GM23338 (cell line): ENCODE data around the gene CTNNA3.

Experiments used
- CREB1 ChIP-seq: fragments of 250-450 bp; sonication (Bioruptor Pico); IDR thresholded peaks from 2 replicates; pipeline ENCODE4 v1.5.0; 2020; ENCODE audit warnings: low read depth, mild to moderate bottlenecking, moderate library complexity
- CTCF ChIP-seq, 2 experiments: fragments of 200-600 bp in 1 of 2; sonication (generic) in 1 of 2; conservative IDR thresholded peaks; 2 replicates each; pipeline versions ENCODE4 v1.5.1 to v1.6.1; 2016 to 2017; ENCODE audit warnings: antibody characterized with exemption in 2 of 2, low read depth in 2 of 2, mild to moderate bottlenecking in 2 of 2, moderate library complexity in 1 of 2
- EZH2 ChIP-seq: fragments of 200-600 bp; sonication (generic); IDR thresholded peaks from one replicate; pipeline ENCODE4 v1.8.0; 2017; ENCODE audit warnings: antibody characterized with exemption, mild to moderate bottlenecking, low read depth; ENCODE audit not compliant: unreplicated experiment
- EZH2phosphoT487 ChIP-seq: fragments of 200-600 bp; sonication (generic); IDR thresholded peaks from one replicate; pipeline ENCODE4 v1.8.1; 2018; ENCODE audit warnings: antibody characterized with exemption; ENCODE audit not compliant: unreplicated experiment
- JUNB ChIP-seq: IDR thresholded peaks from one replicate; pipeline ENCODE4 v1.6.1; 2016; ENCODE audit warnings: antibody characterized with exemption; ENCODE audit not compliant: unreplicated experiment
- NANOG ChIP-seq: IDR thresholded peaks from 2 replicates; pipeline ENCODE4 v1.6.1; 2016; ENCODE audit warnings: antibody characterized with exemption, borderline replicate concordance
- POLR2AphosphoS5 ChIP-seq: IDR thresholded peaks from 2 replicates; pipeline ENCODE4 v1.6.1; 2016; ENCODE audit warnings: antibody characterized with exemption, low read depth
- REST ChIP-seq: IDR thresholded peaks from one replicate; pipeline ENCODE4 v1.6.1; 2018; ENCODE audit warnings: antibody characterized with exemption; ENCODE audit not compliant: unreplicated experiment
- ZNF114 ChIP-seq: fragments of 250-450 bp; sonication (Bioruptor Pico); IDR thresholded peaks from 2 replicates; pipeline ENCODE4 v1.5.0; 2020; ENCODE audit warnings: mild to moderate bottlenecking, moderate library complexity
- TF ChIP-seq, protein P1 (sequence below): fragments of 250-450 bp; sonication (Bioruptor Pico); IDR thresholded peaks from 2 replicates; pipeline ENCODE4 v1.5.0; 2020; ENCODE audit warnings: mild to moderate bottlenecking, moderate library complexity
- TF ChIP-seq, protein P2 (sequence below): IDR thresholded peaks from 2 replicates; pipeline ENCODE4 v1.6.1; 2016; ENCODE audit warnings: antibody characterized with exemption

DNA sequence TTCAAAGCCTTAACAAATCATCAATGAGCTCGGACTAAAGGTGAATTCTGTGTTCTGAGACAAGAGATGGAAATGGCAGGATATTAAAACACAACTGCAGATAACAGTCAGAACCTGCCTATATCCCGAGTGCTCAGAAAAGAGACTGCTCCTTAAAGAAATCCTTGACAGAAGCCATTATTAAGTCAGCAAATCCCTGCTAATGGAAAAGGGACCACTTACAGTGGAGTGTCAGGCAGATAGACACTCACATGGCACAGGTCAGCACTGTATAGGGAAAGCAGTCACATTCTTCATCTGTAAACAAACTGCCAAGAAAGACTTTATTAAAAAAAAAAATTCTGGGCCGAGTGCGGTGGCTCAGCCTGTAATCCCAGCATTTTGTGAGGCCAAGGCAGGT, 917.6 kb downstream of the CTNNA3 start:
- TF ChIP-seq POLR2AphosphoS5 (no peak), CTCF (conservative IDR thresholded peaks at IDR 0.05; ENCODE audit: low read depth in 2 of 2) (no peak), EZH2 (no peak), NANOG (no peak), EZH2phosphoT487 (no peak), CREB1 (CRISPR knock-in tag) (no peak), JUNB (no peak), REST (no peak), ZNF114 (CRISPR knock-in tag) (no peak)
- TF ChIP-seq, protein P1, sequence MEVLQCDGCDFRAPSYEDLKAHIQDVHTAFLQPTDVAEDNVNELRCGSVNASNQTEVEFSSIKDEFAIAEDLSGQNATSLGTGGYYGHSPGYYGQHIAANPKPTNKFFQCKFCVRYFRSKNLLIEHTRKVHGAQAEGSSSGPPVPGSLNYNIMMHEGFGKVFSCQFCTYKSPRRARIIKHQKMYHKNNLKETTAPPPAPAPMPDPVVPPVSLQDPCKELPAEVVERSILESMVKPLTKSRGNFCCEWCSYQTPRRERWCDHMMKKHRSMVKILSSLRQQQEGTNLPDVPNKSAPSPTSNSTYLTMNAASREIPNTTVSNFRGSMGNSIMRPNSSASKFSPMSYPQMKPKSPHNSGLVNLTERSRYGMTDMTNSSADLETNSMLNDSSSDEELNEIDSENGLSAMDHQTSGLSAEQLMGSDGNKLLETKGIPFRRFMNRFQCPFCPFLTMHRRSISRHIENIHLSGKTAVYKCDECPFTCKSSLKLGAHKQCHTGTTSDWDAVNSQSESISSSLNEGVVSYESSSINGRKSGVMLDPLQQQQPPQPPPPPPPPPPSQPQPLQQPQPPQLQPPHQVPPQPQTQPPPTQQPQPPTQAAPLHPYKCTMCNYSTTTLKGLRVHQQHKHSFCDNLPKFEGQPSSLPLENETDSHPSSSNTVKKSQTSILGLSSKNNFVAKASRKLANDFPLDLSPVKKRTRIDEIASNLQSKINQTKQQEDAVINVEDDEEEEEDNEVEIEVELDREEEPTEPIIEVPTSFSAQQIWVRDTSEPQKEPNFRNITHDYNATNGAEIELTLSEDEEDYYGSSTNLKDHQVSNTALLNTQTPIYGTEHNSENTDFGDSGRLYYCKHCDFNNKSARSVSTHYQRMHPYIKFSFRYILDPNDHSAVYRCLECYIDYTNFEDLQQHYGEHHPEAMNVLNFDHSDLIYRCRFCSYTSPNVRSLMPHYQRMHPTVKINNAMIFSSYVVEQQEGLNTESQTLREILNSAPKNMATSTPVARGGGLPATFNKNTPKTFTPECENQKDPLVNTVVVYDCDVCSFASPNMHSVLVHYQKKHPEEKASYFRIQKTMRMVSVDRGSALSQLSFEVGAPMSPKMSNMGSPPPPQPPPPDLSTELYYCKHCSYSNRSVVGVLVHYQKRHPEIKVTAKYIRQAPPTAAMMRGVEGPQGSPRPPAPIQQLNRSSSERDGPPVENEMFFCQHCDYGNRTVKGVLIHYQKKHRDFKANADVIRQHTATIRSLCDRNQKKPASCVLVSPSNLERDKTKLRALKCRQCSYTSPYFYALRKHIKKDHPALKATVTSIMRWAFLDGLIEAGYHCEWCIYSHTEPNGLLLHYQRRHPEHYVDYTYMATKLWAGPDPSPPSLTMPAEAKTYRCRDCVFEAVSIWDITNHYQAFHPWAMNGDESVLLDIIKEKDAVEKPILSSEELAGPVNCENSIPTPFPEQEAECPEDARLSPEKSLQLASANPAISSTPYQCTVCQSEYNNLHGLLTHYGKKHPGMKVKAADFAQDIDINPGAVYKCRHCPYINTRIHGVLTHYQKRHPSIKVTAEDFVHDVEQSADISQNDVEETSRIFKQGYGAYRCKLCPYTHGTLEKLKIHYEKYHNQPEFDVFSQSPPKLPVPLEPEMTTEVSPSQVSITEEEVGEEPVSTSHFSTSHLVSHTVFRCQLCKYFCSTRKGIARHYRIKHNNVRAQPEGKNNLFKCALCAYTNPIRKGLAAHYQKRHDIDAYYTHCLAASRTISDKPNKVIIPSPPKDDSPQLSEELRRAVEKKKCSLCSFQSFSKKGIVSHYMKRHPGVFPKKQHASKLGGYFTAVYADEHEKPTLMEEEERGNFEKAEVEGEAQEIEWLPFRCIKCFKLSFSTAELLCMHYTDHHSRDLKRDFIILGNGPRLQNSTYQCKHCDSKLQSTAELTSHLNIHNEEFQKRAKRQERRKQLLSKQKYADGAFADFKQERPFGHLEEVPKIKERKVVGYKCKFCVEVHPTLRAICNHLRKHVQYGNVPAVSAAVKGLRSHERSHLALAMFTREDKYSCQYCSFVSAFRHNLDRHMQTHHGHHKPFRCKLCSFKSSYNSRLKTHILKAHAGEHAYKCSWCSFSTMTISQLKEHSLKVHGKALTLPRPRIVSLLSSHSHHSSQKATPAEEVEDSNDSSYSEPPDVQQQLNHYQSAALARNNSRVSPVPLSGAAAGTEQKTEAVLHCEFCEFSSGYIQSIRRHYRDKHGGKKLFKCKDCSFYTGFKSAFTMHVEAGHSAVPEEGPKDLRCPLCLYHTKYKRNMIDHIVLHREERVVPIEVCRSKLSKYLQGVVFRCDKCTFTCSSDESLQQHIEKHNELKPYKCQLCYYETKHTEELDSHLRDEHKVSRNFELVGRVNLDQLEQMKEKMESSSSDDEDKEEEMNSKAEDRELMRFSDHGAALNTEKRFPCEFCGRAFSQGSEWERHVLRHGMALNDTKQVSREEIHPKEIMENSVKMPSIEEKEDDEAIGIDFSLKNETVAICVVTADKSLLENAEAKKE (CRISPR knock-in tag): no peak
- TF ChIP-seq, protein P2, sequence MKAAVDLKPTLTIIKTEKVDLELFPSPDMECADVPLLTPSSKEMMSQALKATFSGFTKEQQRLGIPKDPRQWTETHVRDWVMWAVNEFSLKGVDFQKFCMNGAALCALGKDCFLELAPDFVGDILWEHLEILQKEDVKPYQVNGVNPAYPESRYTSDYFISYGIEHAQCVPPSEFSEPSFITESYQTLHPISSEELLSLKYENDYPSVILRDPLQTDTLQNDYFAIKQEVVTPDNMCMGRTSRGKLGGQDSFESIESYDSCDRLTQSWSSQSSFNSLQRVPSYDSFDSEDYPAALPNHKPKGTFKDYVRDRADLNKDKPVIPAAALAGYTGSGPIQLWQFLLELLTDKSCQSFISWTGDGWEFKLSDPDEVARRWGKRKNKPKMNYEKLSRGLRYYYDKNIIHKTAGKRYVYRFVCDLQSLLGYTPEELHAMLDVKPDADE: no peak
